ENCODE data around the gene IDH3B. TPM values are rescaled to one million over a fixed set of nuclear protein-coding genes. Genes with fewer than 3 reads are reported as not detected.

The IDH3B gene
- total and polyA plus RNA-seq, 10 donors, result 59.4 to 105 (median 84.7) TPM

DNA sequence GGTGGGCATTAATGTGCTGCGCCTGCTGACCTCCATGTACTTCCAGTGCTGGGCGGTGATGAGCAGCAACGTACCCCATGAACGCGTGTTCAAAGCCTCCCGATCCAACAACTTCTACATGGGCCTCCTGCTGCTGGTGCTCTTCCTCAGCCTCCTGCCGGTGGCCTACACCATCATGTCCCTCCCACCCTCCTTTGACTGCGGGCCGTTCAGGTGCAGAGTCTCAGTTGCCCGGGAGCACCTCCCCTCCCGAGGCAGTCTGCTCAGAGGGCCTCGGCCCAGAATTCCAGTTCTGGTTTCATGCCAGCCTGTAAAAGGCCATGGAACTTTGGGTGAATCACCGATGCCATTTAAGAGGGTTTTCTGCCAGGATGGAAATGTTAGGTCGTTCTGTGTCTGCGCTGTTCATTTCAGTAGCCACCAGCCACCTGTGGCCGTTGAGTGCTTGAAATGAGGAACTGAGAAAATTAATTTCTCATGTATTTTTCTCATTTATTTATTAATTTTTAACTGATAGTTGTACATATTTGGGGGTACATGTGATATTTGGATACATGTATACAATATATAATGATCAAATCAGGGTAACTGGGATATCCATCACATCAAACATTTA, 46.8 kb downstream of the IDH3B start:
- TF ChIP-seq POLR2AphosphoS5 (IDR thresholded peaks at IDR 0.05) (no peak), POLR2A (IDR thresholded peaks at IDR 0.05) (no peak)
- TF ChIP-seq, protein P1, sequence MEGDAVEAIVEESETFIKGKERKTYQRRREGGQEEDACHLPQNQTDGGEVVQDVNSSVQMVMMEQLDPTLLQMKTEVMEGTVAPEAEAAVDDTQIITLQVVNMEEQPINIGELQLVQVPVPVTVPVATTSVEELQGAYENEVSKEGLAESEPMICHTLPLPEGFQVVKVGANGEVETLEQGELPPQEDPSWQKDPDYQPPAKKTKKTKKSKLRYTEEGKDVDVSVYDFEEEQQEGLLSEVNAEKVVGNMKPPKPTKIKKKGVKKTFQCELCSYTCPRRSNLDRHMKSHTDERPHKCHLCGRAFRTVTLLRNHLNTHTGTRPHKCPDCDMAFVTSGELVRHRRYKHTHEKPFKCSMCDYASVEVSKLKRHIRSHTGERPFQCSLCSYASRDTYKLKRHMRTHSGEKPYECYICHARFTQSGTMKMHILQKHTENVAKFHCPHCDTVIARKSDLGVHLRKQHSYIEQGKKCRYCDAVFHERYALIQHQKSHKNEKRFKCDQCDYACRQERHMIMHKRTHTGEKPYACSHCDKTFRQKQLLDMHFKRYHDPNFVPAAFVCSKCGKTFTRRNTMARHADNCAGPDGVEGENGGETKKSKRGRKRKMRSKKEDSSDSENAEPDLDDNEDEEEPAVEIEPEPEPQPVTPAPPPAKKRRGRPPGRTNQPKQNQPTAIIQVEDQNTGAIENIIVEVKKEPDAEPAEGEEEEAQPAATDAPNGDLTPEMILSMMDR (IDR thresholded peaks at IDR 0.05 in 8 of 11, conservative IDR thresholded peaks at IDR 0.05 in 3 of 11), result no peak
- H3K4me3 ChIP-seq, result no peak overlapping the region
- H3K27ac ChIP-seq, result no peak overlapping the region
- peaks cover 0 to 26% (median 0%) of the 10 kb centered on the region in 7 donors for H3K27me3 ChIP-seq (replicated peaks in 1 of 7)
- peaks cover 0 to 8% (median 2%) of the 10 kb centered on the region in 8 donors for H3K9me3 ChIP-seq
- intact Hi-C loops (cut with DNase I; ENCODE audit: low total_unique reads), result no loop called here
- DNase-seq, result no peak
- no peaks in the 10 kb centered on the region for H3K36me3 ChIP-seq
- no peaks in the 10 kb centered on the region for H3K4me1 ChIP-seq
- 70 to 86% (median 78%) methylated on average over 16 of the region's 16 CpGs for WGBS, 5 donors

DNA sequence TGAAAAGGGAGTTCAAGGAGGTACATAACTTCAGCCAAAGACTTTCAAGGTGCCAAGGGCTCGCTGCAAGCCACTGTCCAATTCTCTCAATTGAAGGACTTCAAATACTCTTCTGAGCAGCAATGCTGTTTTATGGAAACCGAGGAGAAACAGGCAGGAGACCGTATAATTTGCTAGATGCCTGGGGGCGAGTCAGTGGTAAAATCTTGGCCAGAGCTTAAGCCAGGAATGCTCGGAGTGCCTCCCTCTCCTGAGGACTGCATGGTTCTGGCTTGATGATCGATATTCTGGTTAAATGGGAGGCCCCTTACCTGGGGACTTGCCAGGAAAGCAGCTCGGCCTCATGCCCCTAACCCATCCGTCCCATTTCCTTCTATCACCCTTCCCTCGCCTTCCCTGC, 47.4 kb downstream of the IDH3B start:
- no peak overlapping the region for H3K27ac ChIP-seq
- peaks cover 0 to 8% (median 2%) of the 10 kb centered on the region in 8 donors for H3K9me3 ChIP-seq
- TF ChIP-seq, protein P1 (IDR thresholded peaks at IDR 0.05 in 8 of 11, conservative IDR thresholded peaks at IDR 0.05 in 3 of 11), result no peak
- TF ChIP-seq POLR2AphosphoS5 (IDR thresholded peaks at IDR 0.05) (no peak), POLR2A (IDR thresholded peaks at IDR 0.05) (no peak)
- H3K36me3 ChIP-seq, result no peaks in the 10 kb centered on the region
- 73 to 83% (median 80%) methylated on average over 9 of the region's 9 CpGs for WGBS, 5 donors
- no peaks in the 10 kb centered on the region for H3K4me1 ChIP-seq
- peaks cover 0 to 22% (median 0%) of the 10 kb centered on the region in 7 donors for H3K27me3 ChIP-seq (replicated peaks in 1 of 7)
- intact Hi-C loops (cut with DNase I; ENCODE audit: low total_unique reads), result no loop called here
- no peak for DNase-seq
- H3K4me3 ChIP-seq, result no peak overlapping the region

DNA sequence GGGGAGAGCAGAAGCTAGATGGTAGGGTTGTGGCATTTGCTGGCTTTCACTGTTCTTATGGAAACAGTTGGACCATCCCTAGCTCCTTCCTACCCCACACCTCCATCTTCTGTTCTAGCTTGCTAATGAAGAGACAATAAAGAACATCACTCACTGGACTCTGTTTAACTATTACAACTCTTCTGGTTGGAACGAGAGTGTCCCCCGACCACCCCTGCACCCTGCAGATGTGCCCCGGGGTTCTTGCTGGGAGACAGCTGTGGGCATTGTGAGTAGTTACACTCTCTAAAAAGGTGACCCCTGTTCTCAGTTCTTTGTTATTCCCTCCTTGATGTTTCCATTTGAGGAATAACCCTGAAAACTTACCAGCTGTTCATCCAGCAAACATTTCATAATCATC, 51.9 kb downstream of the IDH3B start:
- H3K4me3 ChIP-seq, result no peak overlapping the region
- no peak for DNase-seq
- no peak overlapping the region for H3K27ac ChIP-seq
- 87 to 96% (median 93%) methylated on average over 3 of the region's 3 CpGs for WGBS, 5 donors
- no peaks in the 10 kb centered on the region for H3K36me3 ChIP-seq
- peaks cover 0 to 13% (median 7%) of the 10 kb centered on the region in 8 donors for H3K9me3 ChIP-seq
- no peak for TF ChIP-seq POLR2A (IDR thresholded peaks at IDR 0.05)
- TF ChIP-seq, protein P1 (IDR thresholded peaks at IDR 0.05 in 8 of 11, conservative IDR thresholded peaks at IDR 0.05 in 3 of 11), result no peak
- no peak for TF ChIP-seq POLR2AphosphoS5 (IDR thresholded peaks at IDR 0.05)
- peaks cover 0 to 28% (median 0%) of the 10 kb centered on the region in 7 donors for H3K27me3 ChIP-seq (replicated peaks in 1 of 7)
- intact Hi-C loops (cut with DNase I; ENCODE audit: low total_unique reads), result no loop called here
- H3K4me1 ChIP-seq, result no peaks in the 10 kb centered on the region

DNA sequence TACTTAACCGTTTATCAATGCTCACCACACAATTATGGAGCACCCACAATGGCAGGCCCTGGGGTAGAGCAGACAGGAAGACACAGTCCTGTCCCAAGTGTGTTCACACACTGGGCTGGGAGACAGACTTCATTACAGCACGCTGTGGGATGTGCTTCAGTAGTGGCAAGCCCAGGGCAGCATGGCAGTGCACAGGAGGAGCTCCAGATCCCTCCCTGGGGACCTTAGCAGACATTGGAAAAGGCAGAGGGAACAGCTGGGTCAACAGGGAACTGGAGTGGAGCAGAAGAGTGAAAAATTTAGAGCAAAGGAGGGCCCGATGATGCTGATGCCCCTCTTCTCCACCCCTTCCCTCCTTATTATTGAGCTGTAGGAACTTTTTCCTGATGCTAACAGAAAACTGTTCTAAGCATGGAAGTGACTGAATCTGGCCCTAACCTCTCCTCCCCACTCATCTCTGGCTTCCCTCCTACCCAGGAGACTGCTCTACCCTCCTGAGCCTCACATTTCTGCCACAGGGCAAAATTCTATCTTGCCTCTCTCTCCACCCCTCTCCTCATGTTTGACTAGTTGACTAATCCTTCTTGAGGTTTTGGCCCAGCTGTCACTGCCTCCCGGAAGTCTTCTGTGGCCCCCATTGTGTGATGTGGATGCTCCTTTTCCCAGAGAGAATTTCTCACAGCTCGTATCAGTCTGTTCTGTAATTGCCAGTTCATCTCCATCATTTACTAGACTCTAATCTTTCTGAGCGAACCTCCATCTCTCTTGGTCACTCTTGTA, 52.9 kb downstream of the IDH3B start:
- H3K27ac ChIP-seq, result no peak overlapping the region
- intact Hi-C loops (cut with DNase I; ENCODE audit: low total_unique reads), result no loop called here
- H3K36me3 ChIP-seq, result no peaks in the 10 kb centered on the region
- WGBS, 5 donors, result 70 to 88% (median 75%) methylated on average over 6 of the region's 6 CpGs
- H3K4me1 ChIP-seq, result no peaks in the 10 kb centered on the region
- H3K9me3 ChIP-seq, result peaks cover 0 to 22% (median 17%) of the 10 kb centered on the region in 8 donors
- DNase-seq, result no peak
- no peak overlapping the region for H3K4me3 ChIP-seq
- peaks cover 0 to 23% (median 0%) of the 10 kb centered on the region in 7 donors for H3K27me3 ChIP-seq (replicated peaks in 1 of 7)
- TF ChIP-seq POLR2AphosphoS5 (IDR thresholded peaks at IDR 0.05), result no peak
- TF ChIP-seq, protein P1 (IDR thresholded peaks at IDR 0.05 in 8 of 11, conservative IDR thresholded peaks at IDR 0.05 in 3 of 11), result no peak
- TF ChIP-seq POLR2A (IDR thresholded peaks at IDR 0.05), result no peak
